Measurements from ENCODE around the gene MYO15B. TPM values are rescaled to one million over a fixed set of nuclear protein-coding genes. Genes with fewer than 3 reads are reported as not detected.

MYO15B gene
- total RNA-seq, 1 experiment from 2014 or later, result 30.3 TPM

DNA sequence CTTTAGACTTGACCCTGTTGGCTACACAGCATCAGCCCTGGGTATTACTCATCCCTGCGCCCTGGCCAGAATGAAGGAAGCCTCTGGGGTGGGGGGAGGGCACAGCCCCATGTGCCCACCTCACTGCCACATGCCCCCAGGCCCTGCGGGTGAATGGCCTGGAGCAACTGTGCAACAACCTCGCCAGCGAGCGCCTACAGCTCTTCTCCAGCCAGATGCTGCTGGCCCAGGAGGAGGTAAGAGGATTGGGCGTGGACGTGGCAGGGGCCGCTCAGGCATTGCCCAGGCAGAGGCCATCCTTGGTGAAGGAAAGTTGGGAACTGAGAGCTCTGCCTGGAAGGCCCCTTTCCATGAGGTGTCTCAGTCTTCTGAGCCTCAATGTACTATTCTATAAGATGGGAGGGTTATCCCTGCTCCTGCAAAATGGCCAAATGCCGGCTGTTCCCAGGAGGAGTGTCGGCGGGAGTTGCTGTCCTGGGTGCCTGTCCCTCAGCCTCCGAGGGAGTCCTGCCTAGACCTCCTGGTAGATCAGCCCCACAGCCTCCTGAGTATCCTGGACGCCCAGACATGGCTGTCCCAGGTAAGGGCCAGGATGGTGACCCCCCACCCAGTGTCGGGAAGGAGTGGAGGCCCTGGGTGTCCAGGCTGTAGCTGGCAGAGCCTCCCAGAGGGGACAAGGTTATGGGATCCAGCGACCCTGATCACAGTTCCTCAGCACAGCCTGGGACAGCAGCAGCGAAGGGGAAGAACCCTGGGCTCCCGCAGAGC lies 8.9 kb downstream of the MYO15B start:
- H3K4me3 ChIP-seq (replicated peaks in 1 of 2; ENCODE audit: low read depth in 1 of 2, low read length in 2 of 2), result no peak overlapping the region
- ChIA-PET RAD21 (ENCODE audit: low non-redundant PET in 1 of 2, low total read pairs in 2 of 2, uncharacterized antibody in 2 of 2, unreplicated experiment in 2 of 2) (no interaction called here), POLR2A (no interaction called here), CTCF (interaction anchor here (1.3 kb wide), 1 partner anchor 36 kb away, joined by 3 read pairs; the partner anchor contains the start of gene SMIM5)
- ATAC-seq (no peak), DNase-seq (ENCODE audit: low read depth, low spot score) (no peak)
- peaks cover 12 to 31% of the 10 kb centered on the region in 2 experiments for H3K4me1 ChIP-seq (ENCODE audit: control insufficient read depth in 1 of 2, insufficient read depth in 2 of 2, low read length in 2 of 2)
- H3K4me2 ChIP-seq (ENCODE audit: low read length), result no peak overlapping the region
- H3K27ac ChIP-seq (ENCODE audit: low read depth, low read length), result no peak overlapping the region
- no peak overlapping the region for H3K9ac ChIP-seq (ENCODE audit: low read length)
- no TSS peak for BruUV-seq (replicated peaks)
- H3K27me3 ChIP-seq (ENCODE audit: insufficient read depth, low read length), result no peaks in the 10 kb centered on the region
- no peaks in the 10 kb centered on the region for H3K36me3 ChIP-seq (ENCODE audit: control insufficient read depth in 1 of 2, insufficient read depth in 2 of 2, low read length in 2 of 2)
- no peaks in the 10 kb centered on the region for H3K9me3 ChIP-seq (ENCODE audit: control insufficient read depth in 1 of 2, insufficient read depth in 1 of 2, low read depth in 1 of 2, low read length in 2 of 2)
- H4K20me1 ChIP-seq (ENCODE audit: insufficient read depth), result no peaks in the 10 kb centered on the region
- TF ChIP-seq MAX (IDR thresholded peaks at IDR 0.05), result no peak
- TF ChIP-seq EZH2 (IDR thresholded peaks at IDR 0.05), result no peak
- no peak for TF ChIP-seq CTCF (IDR thresholded peaks at IDR 0.05 in 2 of 3, conservative IDR thresholded peaks at IDR 0.05 in 1 of 3; ENCODE audit: borderline replicate concordance in 1 of 3, insufficient read depth in 1 of 3, low read depth in 2 of 3, low read length in 2 of 3)
- no peak for TF ChIP-seq POLR2A (IDR thresholded peaks at IDR 0.05; ENCODE audit: borderline replicate concordance, extremely low read depth, insufficient read depth, insufficient read length)
- TF ChIP-seq CBX3 (IDR thresholded peaks at IDR 0.05; ENCODE audit: low read depth), result no peak
- no peak for TF ChIP-seq SIN3A (IDR thresholded peaks at IDR 0.05; ENCODE audit: low read depth)
- no peak for TF ChIP-seq FOSL1 (IDR thresholded peaks at IDR 0.05; ENCODE audit: low read depth)
- no peak for TF ChIP-seq POLR2AphosphoS5 (IDR thresholded peaks at IDR 0.05; ENCODE audit: low read depth, low read length)
- no peak for TF ChIP-seq RAD21 (IDR thresholded peaks at IDR 0.05; ENCODE audit: low read depth)
- TF ChIP-seq, protein P1, sequence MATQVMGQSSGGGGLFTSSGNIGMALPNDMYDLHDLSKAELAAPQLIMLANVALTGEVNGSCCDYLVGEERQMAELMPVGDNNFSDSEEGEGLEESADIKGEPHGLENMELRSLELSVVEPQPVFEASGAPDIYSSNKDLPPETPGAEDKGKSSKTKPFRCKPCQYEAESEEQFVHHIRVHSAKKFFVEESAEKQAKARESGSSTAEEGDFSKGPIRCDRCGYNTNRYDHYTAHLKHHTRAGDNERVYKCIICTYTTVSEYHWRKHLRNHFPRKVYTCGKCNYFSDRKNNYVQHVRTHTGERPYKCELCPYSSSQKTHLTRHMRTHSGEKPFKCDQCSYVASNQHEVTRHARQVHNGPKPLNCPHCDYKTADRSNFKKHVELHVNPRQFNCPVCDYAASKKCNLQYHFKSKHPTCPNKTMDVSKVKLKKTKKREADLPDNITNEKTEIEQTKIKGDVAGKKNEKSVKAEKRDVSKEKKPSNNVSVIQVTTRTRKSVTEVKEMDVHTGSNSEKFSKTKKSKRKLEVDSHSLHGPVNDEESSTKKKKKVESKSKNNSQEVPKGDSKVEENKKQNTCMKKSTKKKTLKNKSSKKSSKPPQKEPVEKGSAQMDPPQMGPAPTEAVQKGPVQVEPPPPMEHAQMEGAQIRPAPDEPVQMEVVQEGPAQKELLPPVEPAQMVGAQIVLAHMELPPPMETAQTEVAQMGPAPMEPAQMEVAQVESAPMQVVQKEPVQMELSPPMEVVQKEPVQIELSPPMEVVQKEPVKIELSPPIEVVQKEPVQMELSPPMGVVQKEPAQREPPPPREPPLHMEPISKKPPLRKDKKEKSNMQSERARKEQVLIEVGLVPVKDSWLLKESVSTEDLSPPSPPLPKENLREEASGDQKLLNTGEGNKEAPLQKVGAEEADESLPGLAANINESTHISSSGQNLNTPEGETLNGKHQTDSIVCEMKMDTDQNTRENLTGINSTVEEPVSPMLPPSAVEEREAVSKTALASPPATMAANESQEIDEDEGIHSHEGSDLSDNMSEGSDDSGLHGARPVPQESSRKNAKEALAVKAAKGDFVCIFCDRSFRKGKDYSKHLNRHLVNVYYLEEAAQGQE (IDR thresholded peaks at IDR 0.05; ENCODE audit: low read depth), result no peak
- TF ChIP-seq ELF1 (IDR thresholded peaks at IDR 0.05; ENCODE audit: borderline replicate concordance, low read depth), result no peak
- no peak for TF ChIP-seq CEBPB (IDR thresholded peaks at IDR 0.05; ENCODE audit: low read depth)
- no peak for TF ChIP-seq JUND (IDR thresholded peaks at IDR 0.05)
- no peaks in the 10 kb centered on the region for H3K79me2 ChIP-seq (ENCODE audit: insufficient read depth, low read length)
- no peak overlapping the region for H2AFZ ChIP-seq (ENCODE audit: low read depth, low read length, poor library complexity, severe bottlenecking)
- intact Hi-C loops (cut with micrococcal nuclease), result no loop called here
- H3K9me2 ChIP-seq (ENCODE audit: insufficient read depth), result no peaks in the 10 kb centered on the region

Measured in HCT116 (cell line).